Myocyte (in vitro differentiated cells): Measurements from ENCODE around the gene PALB2. TPM values are rescaled to one million over a fixed set of nuclear protein-coding genes. Genes with fewer than 3 reads are reported as not detected.

Experiments used
- DNase-seq: peaks from one replicate; pipeline ENCODE4 v3.0.0-alpha.2; 2012; ENCODE audit warnings: low read depth
- total RNA-seq: library from RNA; depleted of rRNA; stranded (reverse); fragments of >200 nt; gene quantifications from 2 replicates; pipeline ENCODE4 v1.2.3, GENCODE V29; 2014

The PALB2 gene
- total RNA-seq, 1 donor from 2014 or later, result 16.8 TPM

- peak; percentile 100 for DNase-seq
Observed at GRCh38 chr16:23556881-23557778, 84.0 kb downstream of the PALB2 start, which contains the start of the genes EARS2 and UBFD1. Gene EARS2, minus strand, starts transcription at chr16:23557350. Its CDS starts 7 bp downstream, at chr16:23557343. Gene UBFD1, plus strand, starts transcription at chr16:23557727. Its CDS starts 16 bp downstream, at chr16:23557743.

GRCh38 chr16:23554536-23554935 lies 86.6 kb downstream of the PALB2 start:
- DNase-seq, result no peak

Other genes with a start within 250 kb of the PALB2 start
- gene COG7, start 188.1 kb downstream of the PALB2 start, total RNA-seq, result 12.0 and 14.3 TPM in 2 replicates
- gene GGA2, start 130.8 kb downstream of the PALB2 start, total RNA-seq, result 42.5 and 52.5 TPM in 2 replicates
- gene EARS2, start 84.0 kb downstream of the PALB2 start, total RNA-seq, result 37.5 and 50.0 TPM in 2 replicates
- 234 and 277 TPM in 2 replicates for gene UBFD1, start 83.6 kb downstream of the PALB2 start, total RNA-seq
- 199 and 205 TPM in 2 replicates for gene NDUFAB1, start 45.0 kb downstream of the PALB2 start, total RNA-seq
- 51.2 and 54.9 TPM in 2 replicates for gene DCTN5, start 156 bp upstream of the PALB2 start, total RNA-seq
- gene PLK1, start 37.6 kb upstream of the PALB2 start, total RNA-seq, result 0.96 and 1.6 TPM in 2 replicates
- gene ERN2, start 71.9 kb upstream of the PALB2 start, total RNA-seq, result not detected in 2 replicates
- gene CHP2, start 113.7 kb upstream of the PALB2 start, total RNA-seq, result not detected in 2 replicates
- not detected in 2 replicates for gene PRKCB, start 194.7 kb upstream of the PALB2 start, total RNA-seq